Measurements from ENCODE around the gene SLC7A4. TPM values are rescaled to one million over a fixed set of nuclear protein-coding genes. Genes with fewer than 3 reads are reported as not detected.

SLC7A4 gene
- total RNA-seq, 1 donor from 2014 or later = 1.5 TPM

- H3K27ac ChIP-seq = no peak overlapping the region
- peaks cover 7% of the 10 kb centered on the region for H3K4me1 ChIP-seq
- H3K36me3 ChIP-seq = no peaks in the 10 kb centered on the region
- TF ChIP-seq CTCF (IDR thresholded peaks at IDR 0.05) = no peak
- ATAC-seq (no peak), DNase-seq (no peak)
- no peaks in the 10 kb centered on the region for H3K9me3 ChIP-seq
- H3K27me3 ChIP-seq = peaks cover 26% of the 10 kb centered on the region
- no peak overlapping the region for H3K4me3 ChIP-seq
- intact Hi-C loops (cut with DNase I) = no loop called here
Measured at GRCh38 chr22:21032868-21033688, 717 bp upstream of the SLC7A4 start.

GRCh38 chr22:21031545-21032036 lies 770 bp downstream of the SLC7A4 start:
- intact Hi-C loops (cut with DNase I) = no loop called here
- Histone ChIP-seq H3K36me3 (no peaks in the 10 kb centered on the region), H3K4me3 (peak overlapping the region; percentile 41), H3K27me3 (peaks cover 26% of the 10 kb centered on the region), H3K9me3 (no peaks in the 10 kb centered on the region), H3K4me1 (peaks cover 7% of the 10 kb centered on the region), H3K27ac (no peak overlapping the region)
- ATAC-seq (no peak), DNase-seq (no peak)
- no peak for TF ChIP-seq CTCF (IDR thresholded peaks at IDR 0.05)

GRCh38 chr22:21030621-21031544 lies 1.5 kb downstream of the SLC7A4 start:
- Histone ChIP-seq H3K4me1 (peaks cover 7% of the 10 kb centered on the region), H3K36me3 (no peaks in the 10 kb centered on the region), H3K27ac (no peak overlapping the region), H3K4me3 (no peak overlapping the region), H3K9me3 (no peaks in the 10 kb centered on the region), H3K27me3 (peaks cover 26% of the 10 kb centered on the region)
- no peak for TF ChIP-seq CTCF (IDR thresholded peaks at IDR 0.05)
- DNase-seq = no peak
- no peak for ATAC-seq
- intact Hi-C loops (cut with DNase I) = no loop called here

- ATAC-seq (no peak), DNase-seq (no peak)
- TF ChIP-seq CTCF (IDR thresholded peaks at IDR 0.05) = no peak
- Histone ChIP-seq H3K27ac (no peak overlapping the region), H3K9me3 (no peaks in the 10 kb centered on the region), H3K4me3 (no peak overlapping the region), H3K4me1 (peaks cover 7% of the 10 kb centered on the region), H3K27me3 (peaks cover 26% of the 10 kb centered on the region), H3K36me3 (no peaks in the 10 kb centered on the region)
- intact Hi-C loops (cut with DNase I) = no loop called here
Measured at GRCh38 chr22:21030032-21030431, 2.3 kb downstream of the SLC7A4 start.

- intact Hi-C loops (cut with DNase I) = no loop called here
- ATAC-seq (no peak), DNase-seq (no peak)
- Histone ChIP-seq H3K27ac (no peak overlapping the region), H3K9me3 (no peaks in the 10 kb centered on the region), H3K36me3 (no peaks in the 10 kb centered on the region), H3K27me3 (peaks cover 26% of the 10 kb centered on the region), H3K4me1 (peaks cover 7% of the 10 kb centered on the region), H3K4me3 (no peak overlapping the region)
- TF ChIP-seq CTCF (IDR thresholded peaks at IDR 0.05) = no peak
Measured at GRCh38 chr22:21029486-21030025, 2.8 kb downstream of the SLC7A4 start.
